ENCODE results near the gene TENM4. TPM values are rescaled to one million over a fixed set of nuclear protein-coding genes. Genes with fewer than 3 reads are reported as not detected.

Gene TENM4
- total RNA-seq, 1 donor from 2014 or later: 50.7 TPM

GRCh38 chr11:78666675-78667160 lies 774.1 kb downstream of the TENM4 start:
- no peak overlapping the region for H3K4me3 Mint-ChIP-seq (ENCODE audit: unreplicated experiment)
- peaks cover 18% of the 10 kb centered on the region for H3K36me3 Mint-ChIP-seq (ENCODE audit: unreplicated experiment)
- no peak overlapping the region for H3K27ac Mint-ChIP-seq (ENCODE audit: unreplicated experiment)
- H3K4me1 Mint-ChIP-seq (ENCODE audit: low read depth, unreplicated experiment): no peaks in the 10 kb centered on the region
- peaks cover 3% of the 10 kb centered on the region for H3K9me3 Mint-ChIP-seq (ENCODE audit: unreplicated experiment)
- no peak for TF ChIP-seq CTCF (IDR thresholded peaks at IDR 0.05; ENCODE audit: partially characterized antibody, unreplicated experiment)
- no peak for DNase-seq
- peaks cover 2% of the 10 kb centered on the region for H3K27me3 Mint-ChIP-seq (ENCODE audit: unreplicated experiment)

- Mint-ChIP-seq H3K4me3 (ENCODE audit: unreplicated experiment) (no peak overlapping the region), H3K36me3 (ENCODE audit: unreplicated experiment) (peaks cover 3% of the 10 kb centered on the region), H3K9me3 (ENCODE audit: unreplicated experiment) (peaks cover 3% of the 10 kb centered on the region), H3K27ac (ENCODE audit: unreplicated experiment) (no peak overlapping the region), H3K4me1 (ENCODE audit: low read depth, unreplicated experiment) (no peaks in the 10 kb centered on the region), H3K27me3 (ENCODE audit: unreplicated experiment) (peaks cover 2% of the 10 kb centered on the region)
- DNase-seq: no peak
- TF ChIP-seq CTCF (IDR thresholded peaks at IDR 0.05; ENCODE audit: partially characterized antibody, unreplicated experiment): no peak
These were observed 776.2 kb downstream of the TENM4 start for GRCh38 chr11:78664636-78665035.

- Mint-ChIP-seq H3K4me1 (ENCODE audit: low read depth, unreplicated experiment) (no peaks in the 10 kb centered on the region), H3K27ac (ENCODE audit: unreplicated experiment) (no peak overlapping the region), H3K27me3 (ENCODE audit: unreplicated experiment) (peaks cover 2% of the 10 kb centered on the region), H3K9me3 (ENCODE audit: unreplicated experiment) (peaks cover 4% of the 10 kb centered on the region), H3K36me3 (ENCODE audit: unreplicated experiment) (peaks cover 15% of the 10 kb centered on the region), H3K4me3 (ENCODE audit: unreplicated experiment) (no peak overlapping the region)
- no peak for DNase-seq
- TF ChIP-seq CTCF (IDR thresholded peaks at IDR 0.05; ENCODE audit: partially characterized antibody, unreplicated experiment): no peak
These were observed 778.0 kb downstream of the TENM4 start for GRCh38 chr11:78662811-78663210.

GRCh38 chr11:78660471-78660870 lies 780.4 kb downstream of the TENM4 start:
- Mint-ChIP-seq H3K9me3 (ENCODE audit: unreplicated experiment) (peaks cover 4% of the 10 kb centered on the region), H3K27me3 (ENCODE audit: unreplicated experiment) (peaks cover 4% of the 10 kb centered on the region), H3K4me3 (ENCODE audit: unreplicated experiment) (no peak overlapping the region), H3K4me1 (ENCODE audit: low read depth, unreplicated experiment) (no peaks in the 10 kb centered on the region), H3K27ac (ENCODE audit: unreplicated experiment) (no peak overlapping the region), H3K36me3 (ENCODE audit: unreplicated experiment) (peaks cover 15% of the 10 kb centered on the region)
- no peak for DNase-seq
- TF ChIP-seq CTCF (IDR thresholded peaks at IDR 0.05; ENCODE audit: partially characterized antibody, unreplicated experiment): no peak

GRCh38 chr11:78659326-78660270 lies 781.2 kb downstream of the TENM4 start:
- no peak for TF ChIP-seq CTCF (IDR thresholded peaks at IDR 0.05; ENCODE audit: partially characterized antibody, unreplicated experiment)
- H3K4me3 Mint-ChIP-seq (ENCODE audit: unreplicated experiment): no peak overlapping the region
- H3K27ac Mint-ChIP-seq (ENCODE audit: unreplicated experiment): no peak overlapping the region
- H3K4me1 Mint-ChIP-seq (ENCODE audit: low read depth, unreplicated experiment): no peaks in the 10 kb centered on the region
- no peak for DNase-seq
- H3K36me3 Mint-ChIP-seq (ENCODE audit: unreplicated experiment): peaks cover 15% of the 10 kb centered on the region
- peaks cover 4% of the 10 kb centered on the region for H3K9me3 Mint-ChIP-seq (ENCODE audit: unreplicated experiment)
- peaks cover 4% of the 10 kb centered on the region for H3K27me3 Mint-ChIP-seq (ENCODE audit: unreplicated experiment)
